ENCODE measurements around the gene MUTYH. TPM values are rescaled to one million over a fixed set of nuclear protein-coding genes. Genes with fewer than 3 reads are reported as not detected.

Gene MUTYH
- total and polyA plus RNA-seq, 5 donors from 2014 or later: 11.3 to 75.2 (median 22.3) TPM

GRCh38 chr1:45348609-45348965, 8.3 kb upstream of the MUTYH start:
- H3K4me3 ChIP-seq (ENCODE audit: low read depth, low read length): no peak overlapping the region
- Mint-ChIP-seq H3K36me3 (peaks cover 18% of the 10 kb centered on the region), H3K4me1 (peaks cover 0 to 7% (median 3%) of the 10 kb centered on the region in 4 donors), H3K9me3 (no peaks in the 10 kb centered on the region), H3K27ac (peak overlapping the region in 1 of 3 donors; percentile 89), H3K27me3 (no peaks in the 10 kb centered on the region), H3K4me3 (no peak overlapping the region)
- no peaks in the 10 kb centered on the region for H3K4me1 ChIP-seq (ENCODE audit: control insufficient read depth, insufficient read depth, low read length, poor library complexity, severe bottlenecking)
- peaks cover 23% of the 10 kb centered on the region for H3K36me3 ChIP-seq (ENCODE audit: control insufficient read depth, insufficient read depth, low read length)
- H3K9me3 ChIP-seq (ENCODE audit: control insufficient read depth in 2 of 2, low read length in 2 of 2): no peaks in the 10 kb centered on the region
- no peak for DNase-seq
- ATAC-seq (ENCODE audit: low read depth in 2 of 2): no peak
- no peak overlapping the region for H3K27ac ChIP-seq (ENCODE audit: insufficient read depth, low read length, poor library complexity, severe bottlenecking)
- no peaks in the 10 kb centered on the region for H3K27me3 ChIP-seq (ENCODE audit: control insufficient read depth, insufficient read depth, low read length)

GRCh38 chr1:45348020-45348419, 7.8 kb upstream of the MUTYH start:
- Histone ChIP-seq H3K9me3 (ENCODE audit: control insufficient read depth in 2 of 2, low read length in 2 of 2) (no peaks in the 10 kb centered on the region), H3K27ac (ENCODE audit: insufficient read depth, low read length, poor library complexity, severe bottlenecking) (no peak overlapping the region), H3K27me3 (ENCODE audit: control insufficient read depth, insufficient read depth, low read length) (no peaks in the 10 kb centered on the region), H3K4me3 (ENCODE audit: low read depth, low read length) (no peak overlapping the region), H3K4me1 (ENCODE audit: control insufficient read depth, insufficient read depth, low read length, poor library complexity, severe bottlenecking) (no peaks in the 10 kb centered on the region), H3K36me3 (ENCODE audit: control insufficient read depth, insufficient read depth, low read length) (peaks cover 29% of the 10 kb centered on the region)
- ATAC-seq (ENCODE audit: low read depth in 2 of 2): no peak
- H3K4me3 Mint-ChIP-seq: no peak overlapping the region
- no peak for DNase-seq
- peak overlapping the region in 1 of 3 donors; percentile 89 for H3K27ac Mint-ChIP-seq
- H3K9me3 Mint-ChIP-seq: no peaks in the 10 kb centered on the region
- no peaks in the 10 kb centered on the region for H3K27me3 Mint-ChIP-seq
- peaks cover 0 to 7% (median 4%) of the 10 kb centered on the region in 4 donors for H3K4me1 Mint-ChIP-seq
- peaks cover 16% of the 10 kb centered on the region for H3K36me3 Mint-ChIP-seq

DNA sequence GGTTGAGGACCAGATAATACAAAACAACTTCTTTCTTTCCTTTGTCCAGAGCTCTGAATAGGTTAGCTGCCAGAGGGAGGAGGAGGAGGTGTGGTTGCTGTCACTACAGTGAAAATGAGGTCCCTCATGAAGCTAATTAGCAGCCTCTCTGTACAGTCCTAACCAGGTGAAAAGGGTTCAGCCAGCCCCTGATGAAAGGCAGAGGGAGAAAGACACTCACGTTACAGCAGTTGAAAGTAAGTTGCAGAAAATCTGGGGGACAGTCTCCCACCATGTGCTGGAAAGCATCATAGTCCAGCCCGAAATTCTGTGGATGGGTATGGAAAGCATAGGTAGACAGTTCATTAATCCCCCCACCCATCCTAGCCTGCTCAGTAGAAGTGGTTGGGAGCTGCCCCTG, 6.2 kb upstream of the MUTYH start:
- no peaks in the 10 kb centered on the region for H3K9me3 ChIP-seq (ENCODE audit: control insufficient read depth in 2 of 2, low read length in 2 of 2)
- H3K27me3 Mint-ChIP-seq: no peaks in the 10 kb centered on the region
- peaks cover 44% of the 10 kb centered on the region for H3K36me3 ChIP-seq (ENCODE audit: control insufficient read depth, insufficient read depth, low read length)
- DNase-seq (no peak), ATAC-seq (ENCODE audit: low read depth in 2 of 2) (no peak)
- H3K4me3 Mint-ChIP-seq: peak overlapping the region in 1 of 4 donors; percentile 3
- no peak overlapping the region for H3K27ac ChIP-seq (ENCODE audit: insufficient read depth, low read length, poor library complexity, severe bottlenecking)
- H3K9me3 Mint-ChIP-seq: no peaks in the 10 kb centered on the region
- H3K4me1 Mint-ChIP-seq: peaks cover 0 to 19% (median 13%) of the 10 kb centered on the region in 4 donors
- H3K36me3 Mint-ChIP-seq: peaks cover 22% of the 10 kb centered on the region
- H3K27ac Mint-ChIP-seq: no peak overlapping the region
- H3K4me1 ChIP-seq (ENCODE audit: control insufficient read depth, insufficient read depth, low read length, poor library complexity, severe bottlenecking): peaks cover 12% of the 10 kb centered on the region
- H3K27me3 ChIP-seq (ENCODE audit: control insufficient read depth, insufficient read depth, low read length): no peaks in the 10 kb centered on the region
- no peak overlapping the region for H3K4me3 ChIP-seq (ENCODE audit: low read depth, low read length)

GRCh38 chr1:45345014-45345413, 4.8 kb upstream of the MUTYH start:
- H3K27me3 Mint-ChIP-seq: no peaks in the 10 kb centered on the region
- H3K9me3 Mint-ChIP-seq: no peaks in the 10 kb centered on the region
- H3K36me3 Mint-ChIP-seq: peaks cover 22% of the 10 kb centered on the region
- peaks cover 44% of the 10 kb centered on the region for H3K36me3 ChIP-seq (ENCODE audit: control insufficient read depth, insufficient read depth, low read length)
- H3K27ac Mint-ChIP-seq: peak overlapping the region in 1 of 3 donors; percentile 4
- ATAC-seq (ENCODE audit: low read depth in 2 of 2) (no peak), DNase-seq (no peak)
- no peaks in the 10 kb centered on the region for H3K27me3 ChIP-seq (ENCODE audit: control insufficient read depth, insufficient read depth, low read length)
- H3K4me1 ChIP-seq (ENCODE audit: control insufficient read depth, insufficient read depth, low read length, poor library complexity, severe bottlenecking): peaks cover 23% of the 10 kb centered on the region
- peak overlapping the region in 1 of 4 donors; percentile 24 for H3K4me3 Mint-ChIP-seq
- peaks cover 5 to 32% (median 18%) of the 10 kb centered on the region in 4 donors for H3K4me1 Mint-ChIP-seq
- no peak overlapping the region for H3K27ac ChIP-seq (ENCODE audit: insufficient read depth, low read length, poor library complexity, severe bottlenecking)
- no peaks in the 10 kb centered on the region for H3K9me3 ChIP-seq (ENCODE audit: control insufficient read depth in 2 of 2, low read length in 2 of 2)
- no peak overlapping the region for H3K4me3 ChIP-seq (ENCODE audit: low read depth, low read length)

DNA sequence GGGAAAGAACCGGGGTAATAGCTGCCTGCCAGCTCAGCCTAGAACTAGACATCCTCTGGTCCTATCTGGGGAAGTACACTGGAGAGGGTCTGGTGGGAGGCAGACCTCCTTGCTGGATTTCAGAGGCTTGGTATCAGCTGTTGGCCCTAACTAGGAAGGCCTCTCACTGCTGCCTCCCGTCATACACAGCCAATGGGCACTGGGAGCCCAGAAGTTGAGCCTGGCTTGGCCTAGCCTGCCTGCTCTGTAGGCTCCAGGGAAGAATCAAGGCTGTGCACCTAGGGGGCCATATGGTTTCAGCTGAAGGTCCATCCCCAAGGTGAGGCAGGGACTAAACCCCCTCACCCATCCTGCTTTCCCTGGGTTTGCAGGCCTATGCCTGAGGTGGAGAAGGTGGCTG, 4.3 kb upstream of the MUTYH start:
- peaks cover 44% of the 10 kb centered on the region for H3K36me3 ChIP-seq (ENCODE audit: control insufficient read depth, insufficient read depth, low read length)
- H3K27ac ChIP-seq (ENCODE audit: insufficient read depth, low read length, poor library complexity, severe bottlenecking): no peak overlapping the region
- ATAC-seq (ENCODE audit: low read depth in 2 of 2) (no peak), DNase-seq (no peak)
- peaks cover 22% of the 10 kb centered on the region for H3K36me3 Mint-ChIP-seq
- H3K4me1 Mint-ChIP-seq: peaks cover 8 to 35% (median 21%) of the 10 kb centered on the region in 4 donors
- peaks cover 0 to 1% (median 0%) of the 10 kb centered on the region in 7 donors for H3K9me3 Mint-ChIP-seq
- H3K4me3 ChIP-seq (ENCODE audit: low read depth, low read length): no peak overlapping the region
- no peak overlapping the region for H3K27ac Mint-ChIP-seq
- H3K4me1 ChIP-seq (ENCODE audit: control insufficient read depth, insufficient read depth, low read length, poor library complexity, severe bottlenecking): peaks cover 23% of the 10 kb centered on the region
- H3K27me3 ChIP-seq (ENCODE audit: control insufficient read depth, insufficient read depth, low read length): no peaks in the 10 kb centered on the region
- peak overlapping the region in 1 of 4 donors; percentile 31 for H3K4me3 Mint-ChIP-seq
- H3K9me3 ChIP-seq (ENCODE audit: control insufficient read depth in 2 of 2, low read length in 2 of 2): no peaks in the 10 kb centered on the region
- H3K27me3 Mint-ChIP-seq: no peaks in the 10 kb centered on the region

DNA sequence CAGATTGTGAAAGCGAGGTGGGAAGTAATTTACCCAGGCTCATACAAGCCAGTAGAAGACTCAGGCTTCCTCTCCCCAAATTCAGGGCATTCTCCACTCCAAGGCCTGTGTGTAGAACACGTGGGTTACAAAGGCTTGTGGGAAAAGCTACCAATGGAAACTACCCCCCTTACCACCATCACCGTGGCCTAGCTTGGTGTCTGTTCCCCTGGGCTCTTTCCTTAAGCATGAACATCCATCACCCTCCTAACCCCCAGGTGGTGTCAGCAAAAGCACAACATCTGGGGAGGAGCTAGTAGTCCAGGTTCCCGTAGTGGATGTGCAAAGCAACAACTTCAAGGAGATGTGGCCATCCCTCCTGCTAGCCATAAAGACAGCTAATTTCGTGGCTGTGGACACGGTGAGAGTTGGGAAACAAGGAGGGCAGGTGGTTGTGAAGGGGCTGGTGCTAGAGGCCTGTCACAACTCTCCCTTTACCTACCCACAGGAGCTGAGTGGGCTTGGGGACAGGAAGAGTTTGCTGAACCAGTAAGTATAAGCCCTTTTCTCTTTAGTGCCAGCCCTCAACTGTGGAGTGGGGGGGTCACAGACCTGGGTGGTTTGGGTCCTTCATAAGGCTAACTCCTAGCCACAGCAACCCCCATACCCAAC, 701 bp upstream of the MUTYH start:
- Histone ChIP-seq H3K4me1 (ENCODE audit: control insufficient read depth, insufficient read depth, low read length, poor library complexity, severe bottlenecking) (peaks cover 29% of the 10 kb centered on the region), H3K27me3 (ENCODE audit: control insufficient read depth, insufficient read depth, low read length) (no peaks in the 10 kb centered on the region), H3K36me3 (ENCODE audit: control insufficient read depth, insufficient read depth, low read length) (peaks cover 43% of the 10 kb centered on the region), H3K27ac (ENCODE audit: insufficient read depth, low read length, poor library complexity, severe bottlenecking) (peak overlapping the region; percentile 99), H3K4me3 (ENCODE audit: low read depth, low read length) (peak overlapping the region; percentile 91), H3K9me3 (ENCODE audit: control insufficient read depth in 2 of 2, low read length in 2 of 2) (no peaks in the 10 kb centered on the region)
- Mint-ChIP-seq H3K9me3 (peaks cover 0 to 1% (median 0%) of the 10 kb centered on the region in 7 donors), H3K4me1 (peaks cover 17 to 65% (median 38%) of the 10 kb centered on the region in 4 donors), H3K27ac (peak overlapping the region; percentile 98 to 100 (median 99)), H3K4me3 (peak overlapping the region; percentile 98 to 100 (median 100)), H3K27me3 (no peaks in the 10 kb centered on the region), H3K36me3 (peaks cover 24% of the 10 kb centered on the region)
- no peak for ATAC-seq (ENCODE audit: low read depth in 2 of 2)
- DNase-seq: peak in 1 of 3 donors; percentile 49

GRCh38 chr1:45337630-45338325, 2.5 kb downstream of the MUTYH start:
- Histone ChIP-seq H3K27me3 (ENCODE audit: control insufficient read depth, insufficient read depth, low read length) (no peaks in the 10 kb centered on the region), H3K4me1 (ENCODE audit: control insufficient read depth, insufficient read depth, low read length, poor library complexity, severe bottlenecking) (peaks cover 29% of the 10 kb centered on the region), H3K9me3 (ENCODE audit: control insufficient read depth in 2 of 2, low read length in 2 of 2) (no peaks in the 10 kb centered on the region), H3K4me3 (ENCODE audit: low read depth, low read length) (no peak overlapping the region), H3K27ac (ENCODE audit: insufficient read depth, low read length, poor library complexity, severe bottlenecking) (no peak overlapping the region), H3K36me3 (ENCODE audit: control insufficient read depth, insufficient read depth, low read length) (peaks cover 29% of the 10 kb centered on the region)
- H3K4me1 Mint-ChIP-seq: peaks cover 17 to 79% (median 46%) of the 10 kb centered on the region in 4 donors
- H3K36me3 Mint-ChIP-seq: peaks cover 21% of the 10 kb centered on the region
- ATAC-seq (ENCODE audit: low read depth in 2 of 2) (no peak), DNase-seq (no peak)
- H3K4me3 Mint-ChIP-seq: peak overlapping the region; percentile 12 to 99 (median 62)
- H3K27ac Mint-ChIP-seq: no peak overlapping the region
- H3K27me3 Mint-ChIP-seq: no peaks in the 10 kb centered on the region
- peaks cover 0 to 1% (median 0%) of the 10 kb centered on the region in 7 donors for H3K9me3 Mint-ChIP-seq
